HG02759 (cell line): ENCODE results near the gene P2RX3.
A peak's percentile ranks its signal among the peaks of the same experiment; 100 is the strongest.

Source experiments
- ATAC-seq: cut with Tn5 transposase; IDR thresholded peaks from one replicate; pipeline ENCODE4 v1.9.1; 2021; ENCODE audit warnings: mild to moderate bottlenecking, moderate library complexity; ENCODE audit not compliant: unreplicated experiment

Gene P2RX3

DNA sequence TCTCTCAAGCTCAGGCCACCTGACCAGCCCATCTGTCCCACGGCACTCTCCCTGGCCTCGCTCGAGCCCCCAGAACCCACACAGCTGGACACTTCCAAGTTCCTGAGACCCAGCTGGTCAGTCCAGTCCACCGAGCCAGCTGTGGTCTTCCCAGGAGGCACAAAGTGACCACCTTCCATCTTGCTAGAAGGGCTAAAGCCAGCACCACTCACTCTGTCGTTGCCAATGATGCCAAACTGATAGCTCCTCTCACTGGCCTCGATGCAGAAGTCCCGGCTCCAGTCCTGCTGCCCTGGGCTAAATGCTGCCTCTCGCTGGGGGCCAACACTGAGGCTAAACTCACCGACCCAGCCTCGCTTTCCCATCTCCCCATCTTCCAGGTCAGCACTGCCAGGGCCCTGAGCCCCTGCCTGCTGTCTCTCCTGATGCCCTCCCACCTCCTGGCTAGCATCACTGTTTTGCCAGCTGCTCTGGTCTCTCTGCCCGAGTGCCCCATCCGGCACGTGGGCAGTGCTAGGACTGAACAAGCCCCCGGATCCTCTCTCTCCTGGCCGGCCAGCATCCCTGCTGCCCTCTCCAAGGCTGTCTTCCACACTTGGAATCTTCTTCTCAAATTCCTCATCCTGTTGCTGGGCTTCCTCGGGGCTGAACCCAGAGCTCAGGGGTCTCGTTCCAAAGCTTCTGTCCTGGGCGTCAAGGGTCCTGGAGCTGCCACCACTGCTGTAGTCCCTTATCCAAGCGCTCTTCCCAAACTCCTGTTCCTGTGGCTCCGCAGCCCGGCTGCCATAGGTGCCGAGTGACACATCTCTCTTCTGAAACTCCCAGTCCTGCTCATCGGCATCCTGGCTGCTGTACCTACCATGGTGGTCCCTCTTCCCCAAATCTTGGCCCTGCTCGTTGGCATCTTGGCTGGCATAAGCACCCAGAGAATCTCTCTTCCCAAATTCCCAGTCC lies 28.8 kb upstream of the P2RX3 start:
- ATAC-seq = no peak

DNA sequence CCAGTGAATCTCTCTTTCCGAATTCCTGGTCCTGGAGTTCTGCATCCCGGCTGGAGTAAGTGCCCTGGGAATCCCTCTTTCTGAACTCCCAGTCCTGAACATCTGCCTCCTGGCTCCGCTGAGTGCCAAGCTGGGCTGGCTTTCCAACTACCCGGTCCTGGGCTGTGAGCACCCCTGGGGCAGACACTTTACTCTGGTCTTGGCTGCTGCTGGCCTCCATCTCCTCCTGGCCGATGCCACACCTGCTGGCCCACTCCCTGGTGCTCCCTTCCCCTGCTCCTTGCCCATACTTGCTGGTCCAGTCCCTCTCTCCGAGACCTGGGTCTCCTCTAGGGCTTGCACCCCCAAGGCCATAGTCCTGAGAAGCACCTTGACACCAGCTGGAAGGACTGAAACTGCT lies 28.1 kb upstream of the P2RX3 start:
- no peak for ATAC-seq

DNA sequence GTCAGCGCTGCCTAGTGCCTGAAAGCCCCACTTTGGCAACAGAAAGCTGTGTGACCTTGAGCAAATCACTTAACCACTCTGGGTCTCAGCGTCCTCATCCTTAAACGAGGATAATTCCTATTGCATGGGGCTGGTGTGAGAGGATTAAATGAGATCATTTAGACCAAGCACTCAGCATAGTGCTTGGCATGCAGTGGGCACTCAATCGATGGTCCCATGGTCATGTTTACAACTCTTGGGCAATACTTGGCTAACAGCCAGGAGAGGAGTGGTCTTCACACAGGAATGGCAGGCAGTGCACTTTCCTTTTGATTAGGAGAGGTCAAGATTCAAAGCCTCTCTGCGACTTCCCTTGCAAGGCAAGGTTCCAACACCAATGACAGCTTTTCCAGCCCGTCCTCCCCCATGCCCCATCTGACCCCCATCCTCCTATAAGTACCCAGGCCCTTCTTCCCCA lies 27.5 kb upstream of the P2RX3 start:
- no peak for ATAC-seq

DNA sequence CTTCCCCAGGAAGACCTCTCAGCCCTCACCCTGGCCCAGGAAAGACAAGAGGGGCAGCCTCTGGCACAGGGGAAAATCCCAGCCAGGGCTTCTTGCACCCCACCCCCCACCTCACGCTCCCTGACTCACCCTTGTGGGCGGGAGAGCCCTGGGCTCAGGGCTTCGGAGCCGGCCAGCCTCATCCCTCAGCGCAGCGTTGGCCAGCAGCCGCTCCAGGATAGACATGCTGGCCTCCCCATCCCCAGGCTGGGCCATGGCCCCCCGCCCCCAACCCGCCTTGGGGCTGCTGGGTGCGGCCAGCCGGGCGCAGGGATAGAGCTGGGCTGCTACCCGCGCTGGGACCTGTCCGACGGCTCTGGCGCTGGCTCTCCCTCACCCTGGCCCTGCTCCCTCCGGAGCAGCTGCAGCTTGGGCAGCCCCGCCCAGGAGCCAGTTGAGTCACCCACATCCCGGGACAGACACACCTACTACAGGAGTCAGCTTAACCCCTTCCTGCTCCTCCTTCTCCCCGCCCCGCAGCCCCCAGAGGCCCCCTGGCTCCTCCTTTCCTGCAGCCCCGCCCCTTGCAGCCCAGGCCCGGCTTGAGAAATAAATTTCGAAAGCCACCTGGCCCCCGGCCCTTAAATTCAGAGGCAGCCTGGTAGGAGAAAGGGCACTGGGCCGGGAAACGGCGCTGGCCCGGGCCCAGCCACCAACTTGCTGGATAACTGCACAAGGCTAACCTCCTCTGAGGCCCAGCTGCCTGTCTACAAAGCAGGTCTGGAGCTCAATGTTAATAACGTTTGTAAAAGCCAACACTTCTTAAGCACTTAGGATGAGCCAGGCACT lies 26.8 kb upstream of the P2RX3 start:
- peak; percentile 98 for ATAC-seq

DNA sequence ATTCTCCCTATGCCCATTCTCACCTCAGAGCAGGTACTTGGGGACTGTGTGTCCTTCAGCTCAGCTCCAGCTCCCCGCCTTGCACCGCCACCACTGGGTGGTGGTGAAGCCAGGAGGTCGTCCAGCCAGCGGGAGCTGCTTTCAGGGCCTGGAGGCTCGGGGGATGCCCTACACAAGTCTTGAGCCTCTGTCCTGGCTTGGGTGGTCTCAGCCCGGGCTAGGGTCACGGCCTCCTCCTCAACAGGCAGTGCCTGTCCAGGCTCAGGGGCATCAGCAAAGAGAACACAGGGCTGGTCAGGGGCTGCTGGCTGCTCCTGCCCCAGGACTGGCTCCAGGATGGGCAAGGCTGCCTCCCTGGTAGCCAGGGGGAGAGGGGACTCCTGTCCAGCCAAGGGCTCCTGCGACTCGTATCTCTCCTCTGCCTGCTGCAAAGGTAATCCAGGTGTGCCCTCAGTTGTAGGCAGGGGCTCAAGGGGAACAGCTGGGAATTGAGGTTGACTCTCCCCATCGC lies 25.6 kb upstream of the P2RX3 start:
- no peak for ATAC-seq

DNA sequence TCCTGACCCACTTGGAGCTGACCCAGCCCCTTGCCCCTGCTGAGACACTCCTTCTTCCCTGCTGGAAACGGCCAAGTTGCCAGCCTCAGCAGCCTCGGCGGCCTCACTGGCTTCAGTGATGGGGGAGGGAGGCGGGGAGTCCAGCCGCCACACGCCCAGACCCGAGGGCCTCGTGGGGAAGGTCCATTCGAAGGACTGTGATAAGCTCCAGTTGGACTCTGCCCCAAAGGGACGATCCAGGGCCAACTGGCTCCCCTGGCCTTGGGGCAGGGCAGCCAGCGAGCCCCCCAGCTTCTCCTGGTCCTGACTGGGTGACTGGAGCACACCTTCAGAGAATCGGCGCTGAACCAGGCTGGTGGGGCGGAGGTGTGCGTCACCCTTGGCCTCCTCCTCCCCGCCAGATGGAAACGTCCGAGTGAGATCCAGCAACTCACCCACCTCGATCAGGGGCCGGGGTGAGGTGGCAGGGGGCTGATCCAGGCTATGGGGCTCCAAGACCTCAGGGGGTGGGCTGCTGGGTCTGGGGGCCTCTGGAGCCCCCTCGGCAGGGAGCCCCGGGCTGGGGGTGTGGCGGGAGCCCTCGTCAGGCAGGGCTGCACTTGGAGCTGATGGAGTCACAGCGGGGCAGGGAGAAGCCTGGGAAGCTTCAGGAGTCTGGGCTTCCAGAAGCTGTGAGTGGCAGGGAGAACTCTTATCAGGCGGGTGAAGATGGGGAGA lies 24.9 kb upstream of the P2RX3 start:
- ATAC-seq = no peak

DNA sequence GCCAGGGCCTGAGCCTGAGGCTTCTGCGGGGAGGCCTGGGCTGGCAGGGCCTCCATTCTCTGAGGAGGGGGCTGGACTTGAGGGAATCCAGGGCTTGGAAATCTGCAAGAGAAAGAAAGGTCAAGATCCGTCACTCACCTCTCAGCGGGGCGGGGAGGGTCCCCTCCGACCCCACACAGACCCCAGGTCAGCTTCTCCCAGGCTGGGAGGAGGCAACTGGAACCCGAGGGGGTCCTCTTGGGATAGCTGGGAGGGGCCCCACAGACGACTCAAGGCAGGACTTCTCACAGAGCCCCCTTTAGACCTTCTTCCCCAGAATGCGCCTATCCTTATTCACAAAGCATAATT lies 24.4 kb upstream of the P2RX3 start:
- no peak for ATAC-seq

DNA sequence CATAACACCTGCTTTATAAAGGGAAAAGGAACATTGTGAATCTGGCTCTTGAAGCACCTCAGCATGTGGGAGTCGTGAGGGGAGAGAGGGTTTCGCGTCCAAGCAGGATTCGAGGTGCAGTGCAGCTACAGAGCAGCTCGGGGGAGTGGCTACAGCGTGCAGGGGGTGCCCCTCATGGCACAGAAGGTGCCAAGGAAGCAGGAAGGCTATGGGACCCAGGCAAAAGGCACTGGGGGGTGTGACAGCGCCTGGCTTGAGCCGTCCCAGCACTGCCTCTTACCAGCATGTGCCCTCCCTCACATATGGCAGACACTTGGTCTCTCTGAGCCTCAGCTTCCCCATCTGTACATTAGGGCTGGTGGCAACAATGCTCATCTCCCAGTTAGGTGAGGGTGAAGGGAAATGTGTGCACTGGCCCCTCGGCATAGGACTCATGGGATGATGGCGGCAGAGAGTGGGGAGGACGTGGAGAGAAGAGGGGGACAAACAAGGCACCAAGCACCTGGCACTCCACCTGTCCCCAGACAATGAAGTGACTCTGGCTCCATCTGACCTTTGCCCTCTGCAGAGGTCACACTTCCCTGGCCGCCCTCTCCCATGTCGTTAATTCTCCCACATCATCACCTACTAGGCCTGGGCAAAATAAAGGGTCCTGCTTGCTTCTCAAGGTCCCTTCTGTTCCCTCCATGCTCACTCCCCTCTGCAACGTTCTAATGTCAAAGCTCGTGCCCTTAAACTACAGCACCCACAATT lies 23.8 kb upstream of the P2RX3 start:
- ATAC-seq = no peak

DNA sequence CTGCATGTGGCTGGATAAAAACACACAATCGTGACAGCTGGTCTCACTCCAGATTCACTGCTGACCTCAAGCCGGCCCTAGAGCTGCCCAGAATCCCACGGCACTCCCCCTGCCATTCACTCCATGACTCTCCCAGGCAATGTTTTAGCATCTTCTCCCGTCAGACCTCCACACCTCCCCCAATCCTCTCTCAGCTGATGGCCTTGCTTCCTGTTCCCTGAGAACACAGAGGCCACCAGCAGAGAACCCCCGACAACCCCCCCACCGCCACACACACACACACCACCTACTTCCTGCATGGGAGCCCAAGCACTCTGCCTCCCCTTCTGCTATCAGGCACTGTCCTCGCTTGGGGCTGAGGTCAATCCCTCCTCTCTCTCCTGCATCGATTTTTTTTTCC lies 22.7 kb upstream of the P2RX3 start:
- ATAC-seq = no peak

DNA sequence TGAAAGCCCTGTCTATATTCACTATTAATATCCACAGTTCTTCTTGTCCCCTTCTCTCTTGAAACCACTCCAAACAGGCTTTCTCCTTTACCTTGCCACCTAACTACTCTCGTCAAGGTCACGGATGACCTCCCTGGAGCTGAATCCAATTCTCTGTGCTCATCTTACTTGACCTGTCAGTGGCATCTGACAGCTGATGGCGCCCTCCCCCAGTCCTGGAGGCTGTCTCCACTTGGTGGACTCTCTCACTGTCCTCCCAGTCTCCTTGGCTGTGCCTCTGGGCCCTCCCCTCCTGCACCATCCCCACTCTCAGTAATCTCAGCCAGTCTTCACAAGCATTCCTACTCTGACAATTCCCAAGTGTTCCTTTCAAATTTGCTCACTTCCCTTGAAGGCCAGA lies 22.1 kb upstream of the P2RX3 start:
- ATAC-seq = no peak

DNA sequence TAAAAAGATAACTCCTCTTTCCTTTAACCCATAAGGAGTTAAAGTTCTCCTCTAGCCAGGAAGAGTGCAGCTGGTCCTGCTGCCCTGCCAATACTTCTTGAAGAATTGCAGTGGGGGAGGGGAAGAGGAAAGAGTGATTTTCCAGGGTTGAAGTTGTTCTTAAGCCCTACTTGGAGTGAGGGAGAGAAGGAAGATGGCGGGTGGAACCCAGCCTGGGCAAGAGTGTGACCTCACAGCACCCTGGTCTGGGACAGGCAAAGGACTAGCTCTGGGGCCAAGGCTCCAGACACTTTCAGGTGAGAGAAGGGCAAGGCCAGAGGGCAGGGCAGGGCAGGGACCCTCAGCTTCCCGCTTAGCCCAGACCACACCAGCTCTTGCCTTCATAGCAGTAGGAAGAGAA lies 20.0 kb upstream of the P2RX3 start:
- no peak for ATAC-seq

DNA sequence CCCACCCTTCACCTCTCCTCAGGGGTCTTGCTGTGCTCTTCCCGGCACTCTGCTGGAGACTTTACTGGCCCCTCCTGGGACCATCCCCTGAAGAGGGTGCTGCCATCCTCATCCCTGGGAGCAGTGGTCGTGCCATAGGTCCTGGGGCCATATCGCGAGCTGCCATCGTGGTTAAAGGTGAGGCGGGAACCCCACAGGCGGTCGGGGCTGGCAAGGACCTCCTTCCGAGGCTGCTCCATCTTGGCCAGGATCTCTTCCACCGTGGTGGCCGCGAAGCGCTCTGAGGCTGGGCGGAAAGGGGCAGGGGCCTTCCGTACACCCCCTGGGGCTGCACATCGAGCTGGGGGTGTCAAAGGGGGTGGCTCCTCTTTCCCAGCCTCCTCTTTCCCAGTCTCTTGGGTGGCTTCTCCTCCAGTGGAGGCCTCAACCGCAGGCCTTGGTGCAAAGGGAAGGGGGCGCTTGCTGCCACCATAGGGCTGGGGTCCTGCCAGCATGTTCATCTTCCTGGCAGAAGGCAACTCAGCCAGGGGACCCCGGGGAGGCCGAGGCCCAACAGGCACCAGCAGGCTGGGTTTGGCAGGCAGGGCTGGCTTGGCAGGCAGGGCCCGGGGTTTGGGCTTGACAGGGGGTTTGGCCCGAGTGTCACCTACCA lies 18.0 kb upstream of the P2RX3 start:
- ATAC-seq = no peak

DNA sequence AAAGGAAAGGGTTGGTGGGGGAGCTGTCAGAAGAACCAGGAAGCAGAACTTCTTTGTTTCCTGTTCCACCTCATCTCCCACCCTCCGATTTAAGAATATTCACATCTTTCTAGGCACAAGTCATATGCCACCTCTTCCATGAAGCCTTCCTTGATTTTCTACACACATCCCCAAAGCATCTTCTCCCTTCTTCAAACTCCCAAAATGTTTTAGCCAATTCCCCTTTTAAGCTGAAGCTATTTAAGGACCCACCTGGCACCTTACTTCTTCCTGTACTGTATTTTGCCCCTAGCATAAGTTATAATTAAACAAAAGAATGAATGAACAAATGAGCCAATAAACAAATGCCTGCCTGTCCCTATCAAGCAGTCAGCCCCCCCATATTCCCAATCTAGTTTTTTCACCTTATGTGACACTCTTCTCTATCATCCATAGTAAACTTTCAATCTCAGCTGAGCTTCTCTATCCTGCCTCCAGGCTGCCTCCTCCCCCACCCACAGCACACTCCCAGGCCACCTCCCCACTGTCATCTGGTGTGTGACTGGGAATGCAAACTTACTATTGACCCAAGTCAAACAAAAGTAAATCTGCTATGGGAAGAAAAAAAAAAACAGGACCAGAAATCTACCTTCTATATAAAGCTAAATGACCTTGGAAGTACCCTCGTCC lies 17.3 kb upstream of the P2RX3 start:
- ATAC-seq = no peak

DNA sequence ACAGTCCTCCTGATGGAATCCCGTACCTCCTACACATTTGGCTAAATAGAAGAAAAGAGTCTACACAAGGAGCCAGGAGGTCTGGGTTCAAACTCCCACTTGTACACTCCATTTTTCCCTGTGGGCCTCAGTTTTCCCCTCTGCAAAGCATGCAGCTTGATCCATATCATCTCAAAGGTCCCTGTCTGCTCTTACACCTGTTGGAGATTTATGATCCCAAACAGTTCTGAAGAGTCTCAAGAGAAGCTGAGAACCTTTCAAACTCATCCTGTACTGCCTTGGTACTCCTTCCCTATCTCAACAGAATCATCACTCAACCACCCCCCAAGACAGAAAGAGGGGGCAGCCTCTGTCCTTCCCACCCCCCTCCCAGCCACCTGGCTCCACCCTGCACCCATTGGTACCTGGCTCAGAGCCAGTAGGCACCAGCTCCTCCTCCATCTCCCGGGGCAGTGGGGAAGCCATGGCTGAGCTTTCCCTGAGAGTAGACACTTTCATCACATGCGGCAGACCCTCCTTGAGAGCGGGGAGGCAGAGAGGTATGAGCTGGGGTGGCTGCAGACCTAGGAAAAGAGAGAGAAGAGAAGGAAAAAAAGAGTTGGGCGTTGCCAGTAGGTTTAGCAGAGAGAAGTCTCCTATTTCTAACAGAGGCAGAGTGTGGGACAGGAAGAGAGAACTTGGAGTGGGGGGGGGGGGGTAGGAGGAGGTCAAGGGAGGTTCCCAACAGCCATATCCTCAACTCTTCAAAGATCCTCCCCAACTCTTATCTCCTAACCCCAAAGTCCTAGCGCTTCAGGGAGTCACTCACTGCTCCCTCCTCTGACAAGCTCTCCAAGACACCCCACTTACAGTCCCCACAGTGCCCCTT lies 16.5 kb upstream of the P2RX3 start:
- no peak for ATAC-seq

DNA sequence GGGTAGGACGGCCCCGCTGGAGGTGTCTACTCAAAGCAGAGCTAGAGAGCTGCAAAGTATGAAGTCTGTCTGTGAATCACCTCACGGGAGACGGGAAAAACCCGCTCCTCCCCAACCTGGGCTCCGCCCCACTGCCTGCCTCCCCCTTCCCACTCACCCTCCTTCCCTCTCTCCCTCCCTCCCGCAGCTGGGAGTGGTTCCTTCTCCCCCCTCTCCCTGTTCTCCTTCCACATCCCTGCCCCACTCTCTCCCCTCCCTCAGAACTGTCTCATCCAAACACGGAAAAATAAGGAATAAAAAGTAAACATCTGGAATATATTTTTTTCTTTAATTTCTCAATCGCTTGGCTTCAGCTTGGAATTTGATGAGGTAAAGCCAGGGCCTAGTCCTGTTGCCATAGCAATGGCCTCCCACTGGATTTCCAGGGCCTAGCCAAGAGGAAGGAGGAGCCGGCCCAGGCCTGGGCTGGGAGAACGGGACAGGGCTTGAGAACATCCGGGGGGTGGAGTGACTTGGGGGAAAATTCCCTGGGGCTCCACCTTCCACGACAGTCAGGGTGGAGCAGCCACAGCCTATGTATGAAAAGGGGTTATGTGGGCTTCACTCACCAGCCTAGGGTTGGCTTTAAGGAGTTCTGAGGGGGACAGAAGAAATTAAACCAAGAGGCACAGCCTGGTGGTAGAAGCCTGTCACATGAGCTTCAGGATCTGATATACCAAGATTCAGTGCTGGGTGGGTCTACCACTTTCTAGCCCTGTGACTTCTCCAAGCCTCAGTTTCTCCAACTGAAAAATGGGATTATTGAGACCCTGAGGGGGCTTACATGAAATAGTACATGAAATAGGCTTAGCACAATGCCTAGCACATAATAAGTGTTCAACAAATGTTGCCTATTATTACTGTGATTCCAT lies 15.6 kb upstream of the P2RX3 start:
- ATAC-seq = no peak

DNA sequence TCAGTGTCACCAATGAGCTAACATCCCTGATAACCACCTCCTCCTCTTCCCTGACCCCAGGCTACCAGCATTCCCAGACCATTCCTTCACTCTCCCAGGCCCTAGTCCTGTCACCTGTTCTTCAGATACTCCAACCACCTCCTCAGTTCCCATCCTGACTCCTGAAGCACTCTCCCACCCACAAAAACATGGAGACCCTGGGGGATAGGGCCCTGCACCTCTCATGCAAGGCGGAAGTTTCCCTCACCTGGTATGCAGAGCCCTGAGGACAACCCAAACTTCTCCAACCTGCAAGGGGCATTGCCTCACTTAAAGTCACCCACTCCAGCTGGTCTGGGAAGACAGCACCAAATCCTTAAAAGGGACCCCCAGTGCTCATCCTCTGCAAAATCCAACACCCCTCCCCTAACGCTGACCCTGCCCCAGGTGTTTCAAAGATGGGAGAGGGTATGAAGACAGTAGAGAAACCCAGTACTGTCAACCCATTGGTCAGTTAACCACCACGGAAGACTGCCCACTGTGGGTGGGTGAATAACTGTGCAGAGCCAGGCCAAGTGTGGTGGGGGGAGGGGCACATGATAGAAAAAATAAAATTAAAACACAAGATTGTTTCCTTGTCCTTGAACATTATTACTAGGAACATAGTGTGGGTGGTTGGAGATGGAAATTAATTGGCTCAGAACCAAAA lies 14.8 kb upstream of the P2RX3 start:
- ATAC-seq = no peak

DNA sequence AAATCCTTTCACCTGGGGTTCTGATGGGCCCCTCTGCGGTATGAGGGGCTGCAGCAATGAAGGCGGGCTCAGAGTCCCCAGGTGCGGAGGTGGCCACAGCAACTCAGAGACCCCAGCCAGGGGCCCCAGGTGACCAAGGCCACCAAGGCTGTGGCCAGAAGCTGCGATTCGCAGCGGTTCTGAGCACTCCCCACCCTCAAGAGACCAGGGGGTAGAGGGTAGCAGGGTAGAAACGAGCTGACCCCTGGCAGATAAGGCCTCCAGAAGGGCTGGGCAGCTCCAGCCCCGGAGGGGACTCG lies 14.3 kb upstream of the P2RX3 start:
- ATAC-seq = no peak
